HG03139 (cell line): ENCODE results near the gene LYRM4.
"Not testable (repeated sequence)": the region's sequence is repeated elsewhere in the genome, so short reads cannot be mapped to it uniquely, and the experiment has no call there.

Experiments
- ATAC-seq: cut with Tn5 transposase; IDR thresholded peaks from one replicate; pipeline ENCODE4 v1.9.1; 2021; ENCODE audit not compliant: unreplicated experiment

The LYRM4 gene

DNA sequence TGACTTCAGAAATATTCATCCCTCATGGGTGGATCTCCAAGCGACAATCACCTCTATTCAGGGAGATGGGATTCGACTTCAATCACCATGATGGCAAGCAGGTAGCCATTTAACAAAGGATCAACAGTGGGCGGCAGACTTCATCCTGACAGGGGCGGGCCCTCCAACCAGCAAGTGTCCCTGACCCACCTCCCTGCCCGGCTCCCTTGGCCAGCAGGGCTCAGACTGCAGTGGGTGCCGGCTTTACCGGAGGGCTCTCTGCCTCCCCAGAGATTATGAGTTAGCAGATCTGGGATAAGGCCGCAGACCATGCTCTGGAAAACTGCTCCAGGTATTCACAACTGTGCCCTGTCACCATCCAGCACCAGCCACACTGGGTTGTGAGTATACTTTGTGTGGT, 136.2 kb downstream of the LYRM4 start:
- no peak for ATAC-seq

- ATAC-seq = no peak
These were observed 137.2 kb downstream of the LYRM4 start for GRCh38 chr6:5123296-5124143.

DNA sequence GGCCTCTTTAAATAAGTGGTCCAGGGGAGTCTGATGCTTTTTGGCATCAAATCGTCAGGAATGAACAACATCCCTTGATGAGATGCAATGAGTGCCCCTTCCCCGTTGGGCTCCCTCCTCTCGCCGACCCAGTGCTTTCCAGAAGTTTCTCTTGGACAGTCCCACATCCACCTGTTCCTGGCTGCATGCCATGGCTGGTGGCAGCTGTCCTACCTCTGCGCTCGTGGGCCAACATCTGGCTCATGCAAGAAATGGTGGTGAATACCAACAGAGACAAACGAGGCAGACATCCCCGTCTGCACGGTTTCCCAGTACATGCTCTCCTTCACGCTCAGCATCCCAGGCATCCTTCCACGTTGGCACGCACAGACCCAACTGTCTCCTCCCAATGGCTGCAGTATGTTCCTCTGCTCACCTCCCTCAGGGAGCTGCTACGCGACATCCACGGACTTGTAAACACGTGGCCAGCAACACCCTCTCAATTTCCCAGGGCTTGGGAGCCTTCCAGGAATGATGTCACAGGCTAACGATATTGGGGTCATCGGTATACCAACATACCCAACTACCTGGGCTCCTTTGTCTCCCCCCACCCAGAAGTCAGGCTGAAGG, 138.1 kb downstream of the LYRM4 start:
- ATAC-seq = no peak

DNA sequence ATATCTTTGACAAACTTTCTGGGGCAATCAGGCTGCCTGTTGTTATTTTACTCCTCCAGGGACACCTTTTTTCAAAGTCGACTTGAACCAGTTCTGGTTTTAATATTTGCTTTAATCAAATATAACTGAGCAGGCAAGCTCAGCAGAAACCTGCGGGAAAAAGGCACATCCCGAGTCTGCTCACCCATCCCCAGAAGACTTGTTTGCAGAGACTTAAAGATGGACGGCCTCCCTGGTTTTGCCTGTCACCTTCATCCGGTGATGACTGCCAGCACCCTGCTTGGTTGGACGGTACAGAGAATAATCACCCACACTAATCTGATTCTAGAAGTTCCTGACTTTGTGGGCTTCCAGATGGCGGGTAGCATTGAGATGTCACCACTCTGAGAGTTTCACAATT, 138.8 kb downstream of the LYRM4 start:
- ATAC-seq = no peak

- ATAC-seq = no peak
These were observed 139.3 kb downstream of the LYRM4 start for GRCh38 chr6:5121479-5121878.

GRCh38 chr6:5120543-5120942, 140.2 kb downstream of the LYRM4 start:
- not testable (repeated sequence) for ATAC-seq

GRCh38 chr6:5120011-5120410, 140.7 kb downstream of the LYRM4 start:
- ATAC-seq = no peak

DNA sequence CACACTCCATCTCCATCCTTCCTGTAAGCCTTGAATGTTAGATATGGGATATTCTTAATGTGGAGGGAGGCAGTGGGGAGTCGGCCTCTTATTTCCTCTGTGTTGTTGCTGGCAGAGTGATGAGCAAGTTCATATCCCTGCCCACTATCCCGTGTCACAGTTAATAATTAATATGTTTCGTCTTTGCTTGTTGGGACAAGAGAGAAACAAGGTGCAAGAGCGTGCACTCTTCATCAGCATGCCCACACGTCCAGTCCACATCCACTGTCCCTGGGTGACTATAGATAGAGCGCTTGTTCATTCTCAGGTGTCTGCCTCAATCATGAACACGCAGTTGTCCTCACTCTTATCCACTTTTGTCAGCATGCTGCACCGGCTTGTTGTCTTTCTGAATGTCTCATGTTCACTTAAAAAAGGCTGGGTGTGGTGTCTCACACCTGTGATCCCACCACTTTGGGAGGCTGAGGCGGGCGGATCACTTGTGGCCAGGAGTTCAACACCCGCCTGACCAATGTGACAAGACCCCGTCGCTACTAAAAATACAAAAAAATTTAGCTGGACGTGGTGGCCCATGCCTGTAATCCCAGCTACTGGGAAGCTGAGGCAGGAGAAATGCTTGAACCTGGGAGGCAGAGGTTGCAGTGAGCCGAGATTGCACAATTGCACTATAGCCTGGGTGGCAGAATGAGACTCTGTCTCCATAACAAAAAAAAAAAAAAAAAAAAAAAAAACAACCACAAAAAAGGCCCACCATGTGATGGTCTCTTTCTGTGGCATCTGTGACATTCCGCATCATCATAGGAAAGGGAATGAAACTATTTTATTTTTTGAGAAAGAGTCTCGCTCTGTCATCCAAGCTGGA, 141.4 kb downstream of the LYRM4 start:
- no peak for ATAC-seq

- no peak for ATAC-seq
These were observed 144.3 kb downstream of the LYRM4 start for GRCh38 chr6:5116243-5116991.

- ATAC-seq = no peak
These were observed 145.6 kb downstream of the LYRM4 start for GRCh38 chr6:5115168-5115567.

DNA sequence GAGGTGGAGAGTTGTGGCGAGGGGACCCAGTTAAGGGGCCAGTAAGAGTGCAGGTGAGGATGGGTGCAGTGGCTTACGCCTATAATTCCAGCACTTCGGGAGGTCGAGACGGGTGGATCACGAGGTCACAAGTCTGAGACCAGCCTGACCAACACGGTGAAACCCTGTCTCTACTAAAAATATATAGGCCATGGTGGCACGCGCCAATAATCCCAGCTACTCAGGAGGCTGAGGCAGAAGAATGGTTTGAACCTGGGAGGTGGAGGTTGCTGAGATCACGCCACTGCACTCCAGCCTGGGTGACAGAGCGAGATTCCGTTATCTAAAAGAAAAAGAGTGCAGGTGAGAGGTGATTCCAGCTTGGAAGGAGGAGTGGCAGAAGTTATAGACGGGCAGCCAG, 147.7 kb downstream of the LYRM4 start:
- no peak for ATAC-seq

DNA sequence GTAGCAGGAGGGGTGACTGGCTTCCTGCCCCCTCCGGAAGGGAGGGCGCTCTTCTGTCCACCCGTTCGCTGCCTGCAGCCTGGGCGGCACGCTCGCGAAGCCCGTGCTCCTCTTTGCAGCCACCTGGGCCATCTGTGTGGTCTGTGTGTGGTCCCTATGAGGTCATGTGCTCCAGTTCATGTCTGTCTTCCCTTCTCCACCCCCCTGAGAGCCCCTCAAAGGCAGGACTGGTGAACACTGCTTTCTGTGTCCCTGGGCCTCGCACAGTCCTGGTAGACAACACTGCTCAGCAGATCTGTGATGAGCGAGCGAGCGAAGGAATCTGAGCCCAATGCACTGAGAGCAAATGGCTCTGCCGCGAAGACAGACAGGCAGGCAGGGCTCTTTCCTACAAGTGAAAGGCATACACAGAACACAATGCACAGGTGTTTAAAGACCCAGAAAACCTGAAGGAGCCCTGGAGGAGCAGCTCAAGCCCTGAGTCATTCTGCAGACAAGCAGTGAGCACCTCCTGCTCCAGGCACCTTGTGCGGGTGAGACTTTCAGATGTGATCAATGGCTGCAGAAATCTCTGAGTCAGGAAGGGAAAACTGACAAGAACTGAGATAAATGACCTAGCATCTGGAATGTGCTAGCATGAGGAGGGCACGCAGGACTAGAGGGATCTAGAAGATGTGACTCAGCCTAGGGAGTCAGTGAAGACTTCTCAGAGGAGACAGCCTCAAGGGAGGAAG, 148.5 kb downstream of the LYRM4 start:
- ATAC-seq = no peak

DNA sequence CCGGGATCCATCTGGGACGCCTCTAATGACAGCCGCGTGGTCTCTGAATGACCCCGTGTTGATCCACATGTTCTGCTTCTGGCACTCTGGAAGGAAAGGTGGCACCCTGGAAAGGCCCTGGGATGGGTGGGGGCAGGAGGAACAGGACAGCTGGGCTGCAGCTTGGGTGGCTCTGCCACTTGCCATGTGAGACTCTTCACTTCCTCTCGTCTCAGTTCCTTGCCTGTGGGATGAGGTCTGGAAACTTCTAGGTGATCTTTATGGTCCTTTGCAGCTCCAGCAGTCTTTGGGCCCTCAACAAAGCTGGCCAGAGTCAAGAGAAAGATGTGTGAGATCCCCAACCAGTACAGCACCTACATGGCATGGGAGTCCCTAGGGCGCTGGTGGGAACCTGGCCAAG, 149.1 kb downstream of the LYRM4 start:
- ATAC-seq = no peak

DNA sequence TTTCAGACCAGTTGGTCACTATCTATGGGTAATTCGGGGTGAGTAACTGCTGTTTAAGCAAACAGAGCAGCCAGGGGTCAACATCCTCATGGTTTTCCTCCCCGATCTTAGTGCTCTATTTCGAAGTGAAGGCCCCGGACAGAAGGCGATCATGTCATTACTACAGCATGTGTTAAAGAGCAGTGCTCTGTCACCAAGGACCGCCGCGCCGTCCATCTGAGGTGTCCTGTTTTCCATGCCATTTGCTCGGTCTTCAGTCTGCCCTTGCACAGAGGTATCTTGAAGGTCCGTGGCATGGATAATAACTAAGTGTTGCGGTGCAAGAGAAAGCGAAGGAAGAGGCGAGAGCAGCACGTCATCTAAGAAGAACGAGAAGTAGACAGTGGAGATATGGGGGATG, 150.5 kb downstream of the LYRM4 start:
- no peak for ATAC-seq

DNA sequence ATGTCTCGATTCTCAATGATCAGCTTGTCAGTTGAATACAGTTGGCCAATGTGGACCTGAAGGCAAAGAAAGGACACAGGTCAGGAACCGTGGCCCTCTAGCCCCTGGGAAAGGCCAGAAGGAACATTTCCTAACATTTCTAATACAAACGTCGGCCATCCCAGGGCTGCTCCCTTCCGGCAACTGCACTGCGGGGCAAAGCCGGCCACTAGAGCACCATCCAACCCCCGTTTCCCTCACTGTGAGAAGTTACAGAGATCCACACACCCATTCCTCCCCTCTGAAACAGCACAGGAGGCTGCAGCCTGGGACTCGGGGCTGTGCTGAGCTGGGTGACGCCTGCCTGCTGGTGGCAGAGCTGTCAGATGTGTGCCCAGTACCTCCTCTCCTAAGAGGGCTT, 151.3 kb downstream of the LYRM4 start:
- ATAC-seq = no peak

GRCh38 chr6:5108536-5109150, 152.1 kb downstream of the LYRM4 start:
- no peak for ATAC-seq

GRCh38 chr6:5108068-5108467, 152.7 kb downstream of the LYRM4 start:
- ATAC-seq = no peak

GRCh38 chr6:5107341-5107740, 153.4 kb downstream of the LYRM4 start:
- ATAC-seq = no peak

DNA sequence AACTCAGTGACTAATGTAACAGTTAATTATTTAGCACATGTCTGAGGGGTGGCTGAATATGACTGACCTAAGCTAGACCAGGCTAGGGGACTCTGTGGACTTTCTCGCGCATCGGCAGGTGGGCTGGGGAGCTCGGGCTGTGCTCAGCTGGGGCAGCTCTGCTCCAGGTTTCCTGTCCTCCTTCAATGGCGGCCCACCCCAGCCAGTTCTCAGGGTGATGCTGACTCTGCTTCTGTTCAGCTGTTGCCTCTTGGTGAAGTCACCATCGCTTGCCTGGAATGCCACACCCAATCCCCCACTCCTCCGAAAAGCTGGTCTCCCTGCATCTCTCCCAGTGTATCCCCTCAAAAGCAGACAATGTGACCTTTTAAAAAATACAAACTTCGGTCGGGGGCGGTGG, 155.6 kb downstream of the LYRM4 start:
- no peak for ATAC-seq

GRCh38 chr6:5104667-5105066, 156.1 kb downstream of the LYRM4 start:
- ATAC-seq = no peak
